Adrenal gland (tissue), 12 donors: ENCODE data around the gene ACTR2. TPM values are rescaled to one million over a fixed set of nuclear protein-coding genes. Genes with fewer than 3 reads are reported as not detected.

ENCODE experiments used
- DNase-seq, 7 donors: peaks; one replicate each; pipeline ENCODE4 v3.0.0-alpha.2; 2019 to 2020
- H3K27ac ChIP-seq, 5 donors: fragments of 200-600 bp; sonication (generic) in 4 of 5; 1 replicate in 3 of 5; 2 replicates in 2 of 5; pipeline versions ENCODE4 v1.5.1 to v1.8.0; 2016 to 2020; ENCODE audit warnings: mild to moderate bottlenecking in 1 of 5
- H3K27me3 ChIP-seq: fragments of 200-600 bp; 2 replicates; pipeline ENCODE4 v1.8.0; 2021
- H3K36me3 ChIP-seq, 2 donors: fragments of 200-600 bp; replicated peaks in 1 of 2; 1 replicate in 1 of 2; 2 replicates in 1 of 2; pipeline versions ENCODE4 v1.5.1 to v1.8.0; 2018 to 2022
- H3K4me1 ChIP-seq, 2 donors: fragments of 200-600 bp; replicated peaks in 1 of 2; 1 replicate in 1 of 2; 2 replicates in 1 of 2; pipeline versions ENCODE4 v1.5.1 to v1.8.0; 2018 to 2021
- H3K4me3 ChIP-seq, 4 donors: fragments of 200-600 bp; sonication (generic) in 3 of 4; one replicate each; pipeline ENCODE4 v1.5.1; 2016 to 2018
- H3K9me3 ChIP-seq, 3 donors: fragments of 200-600 bp; sonication (generic) in 1 of 3; replicated peaks in 1 of 3; 1 replicate in 2 of 3; 2 replicates in 1 of 3; pipeline versions ENCODE4 v1.5.1 to v1.8.0; 2016 to 2021
- CTCF ChIP-seq, 6 experiments: fragments of 450-650 bp in 4 of 6; fragments of 200-600 bp in 2 of 6; sonication (generic) in 1 of 6; IDR thresholded peaks; 1 replicate in 5 of 6; 2 replicates in 1 of 6; pipeline versions ENCODE4 v1.5.1 to v1.8.0; 2016 to 2021; ENCODE audit warnings: antibody characterized with exemption in 6 of 6, mild to moderate bottlenecking in 2 of 6, moderate library complexity in 1 of 6
- POLR2A ChIP-seq, 2 donors: fragments of 450-650 bp; IDR thresholded peaks; one replicate each; pipeline ENCODE4 v1.6.1; 2017; ENCODE audit warnings: antibody characterized with exemption in 2 of 2, mild to moderate bottlenecking in 2 of 2, moderate library complexity in 1 of 2
- WGBS, 4 donors: extraction: QIAGEN DNeasy Blood & Tissue Kit in 2 of 4; methylation state at CpG; one replicate each; pipeline versions ENCODE4 v1.1.5 to v1.1.7; 2013 to 2017; 5-methylcytosine and 5-hydroxymethylcytosine counted together
- intact Hi-C, 2 donors: fragments of 100-400 bp; cut with DNase I; formaldehyde crosslinking; loops; one replicate each; pipeline versions ENCODE4 v1.14.1 to v1.15.0; 2022 to 2023
- polyA plus RNA-seq, 3 donors: library from polyadenylated mRNA; stranded (reverse); fragments of 200-250 nt in 2 of 3; fragments of 350-450 nt in 1 of 3; fragmentation: Illumina TruSeq in 1 of 3; extraction: RNeasy Lipid Tissue Mini Kit (QIAGEN cat#74804) in 1 of 3; gene quantifications; one replicate each; pipeline ENCODE4 v1.2.3, GENCODE V29; 2013 to 2014
- total RNA-seq, 9 donors: library from RNA; depleted of rRNA in 4 of 9; stranded (reverse); fragments of >200 nt in 4 of 9; fragments of 120-200 nt in 1 of 9; fragmentation: NEBNext Ultra II Directional in 1 of 9; extraction: Animal tissue kit (Norgen Biotek cat#: 25700) in 1 of 9; gene quantifications; one replicate each; pipeline versions ENCODE4 v1.1.0 to v1.2.4, GENCODE V29; 2013 to 2023
- donor health status: healthy with polysubstance abuse.
- donor health status: Bipolar disorder and iron deficiency.
- donor health status: DM: yes; HTN: yes; CAD: no.
- donor health status: DM: no; HTN: no; CAD: no.
- donor health status: DM: no; HTN: no; CAD: no.
- donor health status: DM: yes; HTN: yes; CAD: no.

The ACTR2 gene
- total and polyA plus RNA-seq, 12 donors = 29.9 to 186 (median 73.5) TPM

- no peaks in the 10 kb centered on the region for H3K27me3 ChIP-seq
- 78 to 96% (median 89%) methylated on average over 5 of the region's 5 CpGs for WGBS, 4 donors
- peak overlapping the region in 4 of 5 donors; percentile 51 to 90 (median 74) for H3K27ac ChIP-seq
- no peak for TF ChIP-seq POLR2A (IDR thresholded peaks at IDR 0.05)
- H3K9me3 ChIP-seq = no peaks in the 10 kb centered on the region
- peaks cover 0 to 13% of the 10 kb centered on the region in 2 donors for H3K36me3 ChIP-seq
- no peak for DNase-seq
- H3K4me1 ChIP-seq = peaks cover 10 to 13% of the 10 kb centered on the region in 2 donors
- intact Hi-C loops = no loop called here
- H3K4me3 ChIP-seq = no peak overlapping the region
Observed at GRCh38 chr2:65319072-65319673, 91.5 kb downstream of the ACTR2 start.

- H3K27ac ChIP-seq = peak overlapping the region in 4 of 5 donors; percentile 51 to 90 (median 74)
- peaks cover 0 to 8% of the 10 kb centered on the region in 2 donors for H3K36me3 ChIP-seq
- no peaks in the 10 kb centered on the region for H3K9me3 ChIP-seq
- H3K4me3 ChIP-seq = no peak overlapping the region
- DNase-seq = no peak
- WGBS, 4 donors = 92 to 100% (median 99%) methylated on average over 1 of the region's 1 CpG
- H3K27me3 ChIP-seq = no peaks in the 10 kb centered on the region
- TF ChIP-seq POLR2A (IDR thresholded peaks at IDR 0.05) (no peak), CTCF (IDR thresholded peaks at IDR 0.05) (no peak)
- intact Hi-C loops = no loop called here
- peaks cover 10 to 13% of the 10 kb centered on the region in 2 donors for H3K4me1 ChIP-seq
Observed at GRCh38 chr2:65319674-65320041, 92.0 kb downstream of the ACTR2 start.

- intact Hi-C loops = no loop called here
- Histone ChIP-seq H3K36me3 (peaks cover 0 to 7% of the 10 kb centered on the region in 2 donors), H3K9me3 (no peaks in the 10 kb centered on the region), H3K4me3 (no peak overlapping the region), H3K4me1 (peaks cover 10 to 13% of the 10 kb centered on the region in 2 donors), H3K27ac (peak overlapping the region in 4 of 5 donors; percentile 51 to 90 (median 74)), H3K27me3 (no peaks in the 10 kb centered on the region)
- WGBS, 4 donors = 29 to 42% (median 40%) methylated on average over 8 to 9 of the region's 9 CpGs
- peak in 6 of 7 donors; percentile 50 to 71 (median 68) for DNase-seq
- TF ChIP-seq POLR2A (IDR thresholded peaks at IDR 0.05) (no peak), CTCF (IDR thresholded peaks at IDR 0.05) (peak; percentile 12 to 48 (median 36))
Observed at GRCh38 chr2:65320042-65320725, 92.6 kb downstream of the ACTR2 start.

Other genes starting within 250 kb of the ACTR2 start
- 100 to 1,000 TPM in 2 of 9 donors, 10 to 100 TPM in 7; 40.5 to 124 (median 67.5) TPM for gene SLC1A4, start 238.4 kb upstream of the ACTR2 start, total RNA-seq
- gene SLC1A4, start 238.4 kb upstream of the ACTR2 start, polyA plus RNA-seq = 100 to 1,000 TPM in 1 of 3 donors, 10 to 100 TPM in 2; 13.0 to 196 (median 15.3) TPM
- 10 to 100 TPM in 7 of 9 donors, 1 to 10 TPM in 2; 8.0 to 19.3 (median 13.6) TPM for gene CEP68, start 171.4 kb upstream of the ACTR2 start, total RNA-seq
- gene CEP68, start 171.4 kb upstream of the ACTR2 start, polyA plus RNA-seq = 10 to 100 TPM in 1 of 3 donors, 1 to 10 TPM in 2; 5.6 to 10.9 (median 7.2) TPM
- 100 to 1,000 TPM in 7 of 9 donors, 10 to 100 TPM in 2; 53.8 to 213 (median 147) TPM for gene RAB1A, start 97.7 kb upstream of the ACTR2 start, total RNA-seq
- 100 to 1,000 TPM in 1 of 3 donors, 10 to 100 TPM in 2; 70.0 to 235 (median 77.9) TPM for gene RAB1A, start 97.7 kb upstream of the ACTR2 start, polyA plus RNA-seq
- 10 to 100 TPM in 8 of 9 donors, 1 to 10 TPM in 1; 5.2 to 28.4 (median 16.4) TPM for gene SPRED2, start 204.8 kb downstream of the ACTR2 start, total RNA-seq
- gene SPRED2, start 204.8 kb downstream of the ACTR2 start, polyA plus RNA-seq = 10 to 100 TPM in 2 of 3 donors, 1 to 10 TPM in 1; 8.8 to 16.5 (median 13.2) TPM